Progenitor cell of endocrine pancreas (in vitro differentiated cells): Measurements from ENCODE around the gene SLC6A16. TPM values are rescaled to one million over a fixed set of nuclear protein-coding genes. Genes with fewer than 3 reads are reported as not detected.
A peak's percentile ranks its signal among the peaks of the same experiment; 100 is the strongest.
"Not testable (repeated sequence)": the region's sequence is repeated elsewhere in the genome, so short reads cannot be mapped to it uniquely, and the experiment has no call there.

Experiments
- DNase-seq: peaks from one replicate; pipeline ENCODE4 v3.0.0; 2021; ENCODE audit warnings: low spot score; ENCODE audit not compliant: unreplicated experiment
- H3K27ac Mint-ChIP-seq: 2 replicates; pipeline ENCODE4 v1.8.0; 2021; ENCODE audit warnings: mild to moderate bottlenecking, moderate library complexity, mixed read lengths
- H3K27me3 Mint-ChIP-seq: 2 replicates; pipeline ENCODE4 v1.8.0; 2021; ENCODE audit warnings: mixed read lengths
- H3K36me3 Mint-ChIP-seq: 2 replicates; pipeline ENCODE4 v1.8.0; 2022; ENCODE audit warnings: mixed read lengths; ENCODE audit not compliant: insufficient read depth
- H3K4me1 Mint-ChIP-seq: 2 replicates; pipeline ENCODE4 v1.8.0; 2021; ENCODE audit warnings: low read depth, mixed read lengths
- H3K4me3 Mint-ChIP-seq: 2 replicates; pipeline ENCODE4 v1.8.0; 2021; ENCODE audit warnings: low read depth, mild to moderate bottlenecking, moderate library complexity, mixed read lengths
- H3K9me3 Mint-ChIP-seq: 2 replicates; pipeline ENCODE4 v1.8.0; 2021; ENCODE audit warnings: low read depth, mixed read lengths
- long read RNA-seq: library from polyadenylated mRNA; unstranded; transcript quantifications from one replicate; pipeline ENCODE4 v2.0.0, GENCODE V29; 2020
- total RNA-seq: library from RNA; stranded (reverse); gene quantifications from 2 replicates; pipeline ENCODE4 v1.2.1, GENCODE V29; 2021
- TF ChIP-seq, protein P1 (sequence below): fragments of 200-600 bp; sonication (generic); IDR thresholded peaks from one replicate; pipeline ENCODE4 v1.5.0; 2021; ENCODE audit warnings: antibody characterized with exemption, mild to moderate bottlenecking; ENCODE audit not compliant: unreplicated experiment

The SLC6A16 gene
- 10.5 and 11.8 TPM in 2 replicates for total RNA-seq
- long read RNA-seq, partial matches to known transcripts = 0 of 1 reads
- long read RNA-seq, other reads (novel, unspliced or antisense) = 1 of 1 reads

DNA sequence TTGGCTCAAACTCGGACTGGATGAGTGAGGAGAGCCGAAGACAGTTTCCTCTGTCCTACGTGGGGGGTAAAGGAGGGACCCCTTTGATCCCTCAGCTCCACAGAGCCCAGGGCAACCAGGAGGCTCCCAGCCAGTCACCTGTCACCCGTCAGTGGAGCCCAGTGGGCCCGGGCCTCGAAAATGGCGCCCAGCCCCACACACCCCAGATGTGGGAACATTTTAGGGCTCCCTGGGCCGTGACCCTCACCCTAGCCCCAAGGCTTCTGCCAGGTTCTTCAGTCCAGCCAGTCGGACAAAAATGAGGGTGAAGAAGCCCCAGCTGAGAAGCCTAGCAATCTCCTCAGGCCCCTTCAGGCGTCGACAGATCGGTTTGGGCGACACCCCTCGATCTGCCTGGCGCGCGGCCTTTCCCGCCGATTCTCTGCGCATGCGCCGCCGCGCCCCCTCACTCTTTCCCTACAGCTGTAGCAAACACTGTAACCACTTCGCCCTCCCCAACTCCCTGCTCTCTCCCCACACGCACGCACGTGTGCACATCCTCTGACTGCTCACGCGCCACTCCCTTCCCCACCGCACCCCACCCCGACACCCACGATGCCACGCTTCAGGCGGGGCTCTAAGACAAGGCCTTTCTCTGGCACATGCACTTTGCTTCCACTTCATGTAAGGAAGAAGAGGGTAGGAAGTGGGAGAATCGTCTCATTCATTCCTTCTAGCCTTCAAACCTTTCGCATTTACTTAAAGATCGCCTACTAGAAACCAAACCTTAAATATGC is at the start of gene SLC6A16:
SLC6A16 (minus strand) TSS at position 391 of the 776 bp plus-strand sequence. CDS start 13,844 bp downstream, outside the sequence.
- H3K27ac Mint-ChIP-seq = peak within 1 kb of the TSS; percentile 67
- H3K36me3 Mint-ChIP-seq = peaks cover 38% of the 10 kb centered on the region
- peaks cover 2% of the 10 kb centered on the region for H3K4me1 Mint-ChIP-seq
- H3K9me3 Mint-ChIP-seq = peaks cover 5% of the 10 kb centered on the region
- H3K27me3 Mint-ChIP-seq = no peaks in the 10 kb centered on the region
- DNase-seq = peak; percentile 7
- H3K4me3 Mint-ChIP-seq = no peak within 1 kb of the TSS
- TF ChIP-seq, protein P1, sequence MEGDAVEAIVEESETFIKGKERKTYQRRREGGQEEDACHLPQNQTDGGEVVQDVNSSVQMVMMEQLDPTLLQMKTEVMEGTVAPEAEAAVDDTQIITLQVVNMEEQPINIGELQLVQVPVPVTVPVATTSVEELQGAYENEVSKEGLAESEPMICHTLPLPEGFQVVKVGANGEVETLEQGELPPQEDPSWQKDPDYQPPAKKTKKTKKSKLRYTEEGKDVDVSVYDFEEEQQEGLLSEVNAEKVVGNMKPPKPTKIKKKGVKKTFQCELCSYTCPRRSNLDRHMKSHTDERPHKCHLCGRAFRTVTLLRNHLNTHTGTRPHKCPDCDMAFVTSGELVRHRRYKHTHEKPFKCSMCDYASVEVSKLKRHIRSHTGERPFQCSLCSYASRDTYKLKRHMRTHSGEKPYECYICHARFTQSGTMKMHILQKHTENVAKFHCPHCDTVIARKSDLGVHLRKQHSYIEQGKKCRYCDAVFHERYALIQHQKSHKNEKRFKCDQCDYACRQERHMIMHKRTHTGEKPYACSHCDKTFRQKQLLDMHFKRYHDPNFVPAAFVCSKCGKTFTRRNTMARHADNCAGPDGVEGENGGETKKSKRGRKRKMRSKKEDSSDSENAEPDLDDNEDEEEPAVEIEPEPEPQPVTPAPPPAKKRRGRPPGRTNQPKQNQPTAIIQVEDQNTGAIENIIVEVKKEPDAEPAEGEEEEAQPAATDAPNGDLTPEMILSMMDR = no peak

DNA sequence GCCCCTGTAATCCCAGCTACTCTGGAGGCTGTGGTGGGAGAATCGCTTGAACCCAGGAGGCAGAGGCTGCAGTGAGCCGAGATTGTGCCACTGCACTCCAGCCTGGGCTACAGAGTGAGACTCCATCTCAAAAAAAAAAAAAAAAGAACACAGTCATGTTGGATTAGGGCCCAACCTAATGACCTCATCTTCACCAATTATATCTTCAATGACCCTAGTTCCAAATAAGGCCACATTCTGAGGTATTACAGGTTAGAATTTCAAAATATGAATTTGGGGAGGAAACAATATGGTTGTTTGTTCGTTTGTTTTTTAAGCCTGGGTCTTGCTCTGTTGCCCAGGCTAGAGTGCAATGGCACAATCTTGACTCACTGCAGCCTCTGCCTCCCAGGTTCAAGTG is 48.2 kb upstream of the SLC6A16 start:
- not testable (repeated sequence) for H3K4me1 Mint-ChIP-seq, DNase-seq, H3K36me3 Mint-ChIP-seq, H3K4me3 Mint-ChIP-seq, H3K9me3 Mint-ChIP-seq, H3K27me3 Mint-ChIP-seq, H3K27ac Mint-ChIP-seq

DNA sequence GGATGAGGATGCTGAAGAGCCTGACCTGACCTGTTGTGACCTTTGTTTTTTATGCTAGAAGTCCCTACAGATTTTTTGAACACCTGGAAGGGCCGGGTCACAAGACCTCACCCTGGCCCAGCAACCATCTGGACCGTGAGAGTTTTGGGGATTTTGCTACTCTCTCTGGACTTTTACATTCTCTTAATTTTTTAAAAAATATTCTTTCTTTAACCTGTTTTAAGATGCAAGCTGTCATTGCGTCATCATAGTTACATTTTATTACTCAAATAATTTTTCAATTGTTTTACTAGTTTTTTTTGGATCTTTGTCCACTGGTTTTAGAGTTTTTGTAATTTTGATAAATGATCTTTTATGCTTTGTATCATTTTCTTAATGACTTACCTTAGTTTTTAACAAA is 46.2 kb upstream of the SLC6A16 start:
- peaks cover 3% of the 10 kb centered on the region for H3K27me3 Mint-ChIP-seq
- H3K27ac Mint-ChIP-seq = no peak overlapping the region
- no peak for DNase-seq
- no peaks in the 10 kb centered on the region for H3K4me1 Mint-ChIP-seq
- peaks cover 6% of the 10 kb centered on the region for H3K9me3 Mint-ChIP-seq
- TF ChIP-seq, protein P1 = no peak
- H3K36me3 Mint-ChIP-seq = peaks cover 6% of the 10 kb centered on the region
- no peak overlapping the region for H3K4me3 Mint-ChIP-seq

DNA sequence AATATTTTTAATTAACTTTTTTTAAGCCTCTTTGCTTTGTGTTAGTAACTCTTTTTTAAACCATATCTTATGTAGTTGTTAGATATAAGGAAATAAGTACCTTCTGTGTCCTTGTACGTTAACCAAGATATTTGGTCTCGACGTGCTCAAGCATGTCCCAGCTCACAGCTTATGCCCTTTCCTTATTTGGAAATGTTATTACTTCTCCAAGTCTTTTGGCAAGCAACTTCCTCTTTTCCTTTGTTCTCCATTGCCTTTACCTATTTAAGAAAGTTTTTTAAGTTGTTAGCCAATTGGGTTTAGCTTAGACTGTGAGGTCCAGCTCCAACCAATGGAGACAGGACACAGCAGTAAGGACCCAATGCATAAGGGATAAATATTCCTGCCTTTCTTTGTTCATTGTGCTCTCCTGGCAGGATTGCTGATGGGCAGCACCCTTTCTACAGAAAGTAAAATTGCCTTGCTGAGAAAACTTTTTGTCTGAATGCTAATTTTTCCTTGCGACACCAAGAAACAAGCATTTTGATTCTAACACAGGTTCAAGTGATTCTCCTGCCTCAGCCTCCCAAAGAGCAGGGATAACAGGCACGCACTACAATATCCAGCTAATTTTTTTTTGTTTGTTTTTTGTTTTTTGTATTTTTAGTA is 43.8 kb upstream of the SLC6A16 start:
- Mint-ChIP-seq H3K9me3 (peaks cover 6% of the 10 kb centered on the region), H3K27ac (no peak overlapping the region), H3K4me3 (no peak overlapping the region), H3K27me3 (no peaks in the 10 kb centered on the region), H3K36me3 (peaks cover 6% of the 10 kb centered on the region), H3K4me1 (no peaks in the 10 kb centered on the region)
- no peak for DNase-seq
- TF ChIP-seq, protein P1 = no peak

DNA sequence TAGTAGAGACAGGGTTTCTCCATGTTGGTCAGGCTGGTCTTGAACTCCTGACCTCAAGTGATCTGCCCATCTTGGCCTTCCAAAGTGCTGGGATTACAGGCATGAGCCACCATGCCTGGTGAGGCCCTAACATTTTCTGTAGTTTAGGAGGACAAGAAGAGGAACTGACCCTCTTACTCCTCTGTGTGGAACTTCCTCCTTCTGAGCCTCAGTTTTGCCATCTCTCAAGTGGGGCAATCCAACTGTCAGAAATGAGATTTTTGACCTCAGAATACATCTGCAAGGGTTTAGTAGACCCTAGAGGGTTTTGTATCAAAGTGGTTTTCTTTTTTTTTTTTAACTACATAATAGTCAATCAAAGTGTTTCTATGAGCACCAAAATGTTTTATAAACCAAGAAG is 41.1 kb upstream of the SLC6A16 start:
- no peaks in the 10 kb centered on the region for H3K4me1 Mint-ChIP-seq
- no peak overlapping the region for H3K4me3 Mint-ChIP-seq
- H3K36me3 Mint-ChIP-seq = peaks cover 6% of the 10 kb centered on the region
- TF ChIP-seq, protein P1 = no peak
- DNase-seq = no peak
- no peak overlapping the region for H3K27ac Mint-ChIP-seq
- no peaks in the 10 kb centered on the region for H3K27me3 Mint-ChIP-seq
- peaks cover 6% of the 10 kb centered on the region for H3K9me3 Mint-ChIP-seq
